ENCODE measurements around the gene LY86.

The LY86 gene

DNA sequence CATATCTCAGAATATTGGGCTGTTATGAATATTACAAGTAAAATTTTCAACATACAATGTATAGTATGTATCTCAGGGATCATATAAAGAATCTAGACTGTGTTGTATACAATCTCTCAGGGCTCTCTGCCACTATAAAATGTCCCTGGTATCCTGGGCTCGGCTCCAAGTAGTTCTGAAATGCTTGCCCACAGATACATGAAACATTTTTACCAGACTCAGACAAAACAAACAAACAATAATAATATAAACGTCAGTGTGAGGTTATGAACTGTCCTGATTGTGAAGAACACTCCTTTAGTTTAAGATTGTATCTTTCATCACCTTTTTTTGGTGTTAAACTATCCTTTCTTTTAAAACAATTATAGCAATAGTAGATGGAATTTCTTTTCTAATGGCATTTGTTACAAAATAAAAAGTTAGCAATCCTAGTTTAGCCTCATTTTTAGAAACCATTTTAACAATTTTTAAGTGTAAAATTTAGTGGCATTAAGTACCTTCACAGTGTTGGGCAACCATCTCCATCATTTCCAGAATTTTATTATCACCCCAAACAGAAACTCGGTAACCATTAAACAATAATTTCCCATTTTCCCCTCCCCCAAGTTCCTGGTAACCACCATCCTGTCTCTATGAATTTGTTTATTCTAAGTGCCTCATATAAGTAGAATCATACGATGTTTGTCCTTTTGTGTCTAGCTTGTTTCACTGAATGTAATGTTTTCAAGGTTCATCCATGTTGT is 17.4 kb upstream of the LY86 start:
- DNase-seq (ENCODE audit: low read depth in 3 of 3), result no peak

DNA sequence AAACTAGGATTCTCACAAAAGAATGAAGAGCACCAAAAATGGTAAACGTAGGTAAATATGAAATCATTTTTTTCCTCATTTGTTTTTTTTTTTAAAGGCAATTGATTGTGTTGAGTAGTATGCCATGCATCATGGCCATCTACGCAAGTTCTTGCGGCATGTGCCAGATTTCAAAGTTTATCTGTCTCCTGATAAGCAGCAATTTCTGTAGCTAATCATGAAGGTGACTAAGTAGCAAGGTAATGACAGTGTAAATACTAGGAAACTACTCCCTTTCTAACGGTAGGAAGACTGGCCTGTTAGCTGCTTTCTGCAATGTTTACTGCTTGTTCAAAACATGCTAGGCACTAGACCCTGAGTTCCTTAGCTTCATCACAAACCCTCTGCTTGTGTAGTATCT is 13.4 kb upstream of the LY86 start:
- DNase-seq (ENCODE audit: low read depth in 3 of 3), result no peak

- DNase-seq (ENCODE audit: low read depth in 3 of 3), result no peak
These were observed 10.8 kb upstream of the LY86 start for GRCh38 chr6:6577735-6578134.

DNA sequence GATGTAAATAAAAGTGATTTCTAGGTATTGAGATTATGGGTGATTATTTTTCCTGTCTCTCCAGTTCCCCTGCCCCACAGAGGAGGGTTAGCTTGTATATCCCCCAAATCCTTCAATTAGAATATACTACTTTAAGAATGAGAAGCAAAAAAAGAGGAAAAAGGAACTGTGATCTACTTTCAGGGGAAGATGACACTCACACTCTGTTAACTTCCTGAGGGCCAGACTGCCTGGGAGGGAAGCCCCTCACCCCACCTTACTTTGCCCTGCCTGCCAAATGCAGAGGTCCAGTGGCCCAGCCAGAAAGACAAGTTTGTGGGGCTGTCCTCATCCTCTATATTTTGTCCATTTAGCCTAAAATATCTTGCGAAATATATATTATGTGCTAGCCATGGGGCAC is 9.2 kb upstream of the LY86 start:
- no peak for DNase-seq (ENCODE audit: low read depth in 3 of 3)

- DNase-seq (ENCODE audit: low read depth in 3 of 3), result no peak
These were observed 8.2 kb upstream of the LY86 start for GRCh38 chr6:6580225-6580856.

- no peak for DNase-seq (ENCODE audit: low read depth in 3 of 3)
These were observed 7.5 kb upstream of the LY86 start for GRCh38 chr6:6581054-6581453.

DNA sequence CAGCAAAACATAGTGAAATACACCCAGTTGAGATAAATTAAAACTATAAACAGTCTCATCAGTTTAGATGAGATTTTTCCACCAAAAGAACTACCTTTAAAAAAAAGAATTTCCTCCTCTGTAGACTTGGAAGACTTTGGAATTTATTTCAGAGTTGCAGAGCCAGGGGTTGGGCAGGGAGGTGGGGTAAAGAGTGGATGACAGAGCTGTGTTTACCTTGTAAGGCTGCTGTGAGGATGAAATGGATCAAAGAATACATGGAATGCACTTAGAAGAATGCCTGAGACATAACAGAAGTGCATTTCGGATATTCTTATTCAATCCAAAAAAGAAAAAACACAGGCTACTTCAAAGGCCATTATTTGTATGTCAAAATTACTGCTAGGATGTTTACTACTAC is 6.4 kb upstream of the LY86 start:
- no peak for DNase-seq (ENCODE audit: low read depth in 3 of 3)

DNA sequence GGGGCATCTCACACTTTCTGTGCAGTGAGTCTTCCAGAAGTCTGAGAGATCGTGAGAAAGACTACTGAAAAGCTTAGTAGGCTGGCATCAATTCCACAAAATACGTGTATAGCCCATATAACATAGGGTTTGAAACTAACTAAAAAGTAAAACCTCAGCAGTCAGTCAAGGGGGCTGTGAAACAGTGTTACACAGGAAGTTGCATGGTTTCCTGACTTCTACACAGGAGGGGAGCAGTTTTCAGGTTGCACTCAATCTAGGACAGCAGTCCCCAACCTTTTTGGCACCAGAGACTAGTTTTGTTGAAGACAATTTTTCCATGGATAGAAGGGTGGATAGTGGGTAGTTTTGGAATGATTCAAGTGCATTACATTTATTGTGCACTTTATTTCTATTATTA is 4.7 kb upstream of the LY86 start:
- no peak for DNase-seq (ENCODE audit: low read depth in 3 of 3)

DNA sequence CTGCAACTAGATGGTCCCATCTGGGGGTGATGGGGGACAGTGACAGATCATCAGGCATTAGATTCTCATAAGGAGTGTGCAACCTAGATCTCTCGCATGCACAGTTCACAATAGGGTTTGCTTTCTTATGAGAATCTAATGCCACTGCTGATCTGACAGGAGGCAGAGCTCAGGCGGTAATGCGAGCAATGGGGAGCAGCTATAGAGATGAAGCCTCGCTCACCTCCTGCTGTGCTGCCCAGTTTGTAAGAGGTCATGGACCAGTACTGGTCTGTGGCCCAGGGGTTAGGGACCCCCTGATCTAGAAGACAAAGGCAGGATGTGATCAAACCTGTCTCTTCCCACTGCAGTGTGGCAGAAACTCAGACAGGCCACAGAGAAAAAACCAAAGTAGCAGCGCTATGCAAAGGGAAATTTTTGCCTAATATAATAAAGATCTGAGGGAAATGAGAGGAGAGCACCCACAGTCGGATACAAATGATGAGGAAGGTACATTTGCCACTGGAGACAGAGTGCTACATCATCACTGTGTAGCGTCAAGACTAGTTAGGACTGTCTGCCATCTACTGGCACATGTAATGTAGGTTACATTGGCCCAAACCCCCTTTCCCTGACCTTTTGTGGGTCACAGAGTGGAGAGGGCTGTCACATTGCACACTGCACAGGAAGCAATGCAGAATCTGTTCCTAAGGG is 4.1 kb upstream of the LY86 start:
- DNase-seq (ENCODE audit: low read depth in 3 of 3), result no peak

DNA sequence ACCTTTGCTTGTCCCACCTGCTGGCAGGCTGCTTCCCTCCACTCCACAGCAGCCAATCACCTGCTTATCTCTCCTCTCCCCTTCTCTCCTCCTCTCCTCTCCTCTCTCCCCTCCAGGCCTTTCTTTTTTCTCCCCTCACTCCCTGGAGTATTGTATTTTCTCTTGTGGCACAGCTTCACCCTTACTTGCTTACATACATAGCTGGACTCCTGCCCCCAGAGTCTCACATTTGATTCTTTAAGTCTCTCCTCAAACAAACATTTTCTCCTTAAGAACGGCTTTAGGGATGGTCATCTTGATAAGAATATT is 3.6 kb upstream of the LY86 start:
- no peak for DNase-seq (ENCODE audit: low read depth in 3 of 3)

DNA sequence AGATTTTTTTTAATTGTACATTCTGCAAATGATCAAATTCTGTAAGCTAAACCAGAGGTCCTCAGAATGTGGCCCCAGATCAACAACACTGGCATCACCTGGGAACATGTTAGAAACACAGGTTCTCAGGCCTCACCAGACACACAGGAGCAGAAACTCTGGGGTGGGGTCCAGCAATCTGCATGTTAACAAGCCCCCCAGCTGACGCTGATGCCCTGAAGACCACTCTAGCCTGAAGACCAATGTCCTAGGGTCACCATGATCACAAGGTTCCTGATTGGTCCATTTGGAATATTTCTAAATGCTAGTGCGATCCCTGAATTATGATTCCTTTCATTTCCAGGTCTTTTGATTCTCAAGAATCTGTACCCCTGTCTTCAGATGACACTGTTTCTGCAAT is 2.4 kb upstream of the LY86 start:
- no peak for DNase-seq (ENCODE audit: low read depth in 3 of 3)

DNA sequence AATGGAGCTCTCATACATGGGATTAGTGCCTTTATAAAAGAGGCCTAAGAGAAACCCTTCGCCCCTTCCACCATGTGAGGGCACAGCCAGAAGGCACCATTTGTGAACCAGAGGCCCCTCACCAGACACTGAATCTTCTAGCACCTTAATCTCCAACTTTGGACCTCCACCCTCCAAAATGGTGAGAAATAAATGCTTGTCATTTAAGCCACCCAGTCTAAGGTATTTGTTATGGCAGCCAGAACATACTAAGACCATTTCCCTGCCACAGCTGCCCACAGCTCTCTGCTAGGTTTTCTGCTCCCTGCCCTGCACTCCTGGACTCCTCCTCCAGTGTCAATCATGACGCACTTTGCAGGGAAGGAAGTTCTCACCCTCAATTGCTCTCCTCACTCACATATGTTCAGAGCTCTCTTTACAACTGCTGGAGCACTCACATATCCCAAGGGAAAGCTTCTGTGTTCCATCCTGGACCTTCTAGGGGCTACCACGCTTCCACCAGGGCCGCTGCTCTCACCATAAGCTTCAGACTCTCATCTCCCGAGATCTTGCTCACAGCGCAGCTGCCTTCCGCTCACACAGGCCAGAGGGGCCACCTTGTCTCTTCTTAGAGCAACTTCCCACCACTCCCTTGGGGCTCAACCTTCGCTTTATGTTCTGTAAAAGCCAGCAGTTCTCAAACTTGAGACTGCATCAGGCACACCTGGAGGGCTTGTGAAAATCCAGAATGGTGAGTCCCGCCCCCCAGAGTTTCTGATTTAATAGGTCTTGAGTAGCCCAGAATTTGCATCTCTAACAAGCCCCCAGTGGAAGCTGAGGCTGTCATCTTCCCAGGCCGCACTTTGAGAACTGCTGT is 1.6 kb upstream of the LY86 start:
- no peak for DNase-seq (ENCODE audit: low read depth in 3 of 3)

DNA sequence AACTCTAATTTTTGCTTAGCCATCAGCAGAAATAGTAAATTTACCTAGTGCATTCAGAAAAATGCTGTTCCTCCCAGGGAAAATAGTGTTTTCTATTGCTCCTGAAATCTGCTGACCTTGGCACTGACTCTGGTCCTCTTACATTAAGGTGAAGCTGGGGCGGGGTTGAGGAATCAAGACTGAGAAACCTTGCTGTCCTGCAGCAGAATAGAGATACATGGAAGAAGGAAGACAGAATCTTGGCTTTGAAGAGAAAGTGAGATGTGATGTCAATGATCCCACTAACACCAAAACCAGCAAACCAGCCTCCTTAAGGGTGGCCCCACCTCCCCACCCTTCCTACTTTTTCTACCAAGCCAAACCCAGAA is 840 bp upstream of the LY86 start:
- no peak for DNase-seq (ENCODE audit: low read depth in 3 of 3)

GRCh38 chr6:6588924-6589709 is 597 bp downstream of the LY86 start:
- DNase-seq (ENCODE audit: low read depth in 3 of 3), result no peak

DNA sequence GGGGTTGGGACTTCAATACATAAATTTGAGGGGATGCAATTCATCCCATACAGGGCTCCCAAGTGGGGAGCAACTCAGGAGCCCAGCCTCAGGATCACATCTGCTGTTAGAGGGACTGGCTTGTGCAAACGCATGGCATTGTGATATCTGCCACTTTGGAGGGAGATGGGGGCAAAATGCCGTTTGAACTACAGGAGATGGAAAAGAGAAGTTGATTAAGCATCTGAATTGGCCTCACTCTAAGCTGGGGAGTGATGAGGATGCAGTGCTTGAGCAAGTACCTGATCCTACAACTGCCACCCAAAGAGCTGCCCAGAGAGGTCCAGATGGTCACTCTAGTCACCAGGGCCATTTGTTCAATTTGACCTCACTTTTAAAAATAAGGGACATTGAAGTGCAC is 2.0 kb downstream of the LY86 start:
- DNase-seq (ENCODE audit: low read depth in 3 of 3), result no peak

- no peak for DNase-seq (ENCODE audit: low read depth in 3 of 3)
These were observed 3.4 kb downstream of the LY86 start for GRCh38 chr6:6591778-6592465.

DNA sequence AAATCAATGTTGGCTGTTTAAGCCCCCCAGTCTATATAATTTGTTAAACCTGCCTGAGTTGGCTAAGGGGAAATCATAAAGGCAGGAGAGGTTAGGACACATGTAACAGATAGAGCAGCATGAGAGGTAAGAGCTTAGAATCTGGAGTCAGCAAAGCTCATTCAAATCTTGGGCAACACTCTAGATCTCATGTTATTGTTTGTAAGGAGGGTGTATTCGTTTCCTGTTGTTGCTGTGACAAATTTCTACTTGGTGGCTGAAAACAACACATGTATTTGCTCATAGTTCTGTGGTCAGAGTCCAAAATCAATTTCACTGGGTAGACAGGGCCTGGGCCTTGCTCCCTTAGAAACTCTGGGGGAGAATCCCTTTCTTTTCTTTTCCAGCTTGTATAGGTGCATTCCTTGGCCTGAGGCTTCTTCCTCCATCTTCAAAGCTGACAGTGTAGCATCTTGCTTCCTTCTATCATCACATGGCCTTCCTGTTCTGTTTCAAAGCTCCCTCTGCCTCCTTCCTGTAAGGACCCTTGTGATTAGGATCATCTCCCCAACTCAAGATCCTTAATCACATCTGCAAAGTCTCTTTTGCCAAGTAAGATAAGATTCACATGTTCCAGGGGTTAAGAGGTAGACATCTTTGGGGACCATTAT is 4.4 kb downstream of the LY86 start:
- DNase-seq (ENCODE audit: low read depth in 3 of 3), result no peak

DNA sequence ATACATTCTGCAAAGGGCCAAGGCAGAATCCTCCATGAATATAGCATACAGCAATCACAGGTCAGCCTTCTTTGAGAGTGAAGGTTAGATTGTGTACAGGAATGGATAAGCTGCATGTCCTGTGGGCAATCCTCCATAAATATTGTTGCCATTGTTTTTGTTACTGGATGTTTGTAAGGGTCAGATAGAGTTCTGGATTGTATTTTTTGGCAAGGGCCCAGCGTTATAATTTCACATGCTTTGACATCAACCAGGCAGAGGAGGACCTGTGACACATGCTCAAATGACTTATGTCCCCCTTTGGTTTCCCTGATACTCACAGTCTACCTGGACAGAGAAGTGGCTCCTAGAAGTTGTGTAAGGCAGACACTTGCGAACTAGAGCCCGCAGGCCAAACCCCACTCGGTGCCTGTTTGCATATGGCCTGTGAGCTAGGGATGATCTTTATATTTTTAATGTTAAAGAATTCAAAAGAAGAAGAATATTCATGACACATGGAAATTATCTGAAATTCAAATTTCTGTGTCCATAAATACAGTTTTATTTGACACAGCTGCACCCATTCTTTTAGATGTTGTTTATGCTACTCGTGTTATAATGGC is 5.4 kb downstream of the LY86 start:
- DNase-seq (ENCODE audit: low read depth in 3 of 3), result no peak

DNA sequence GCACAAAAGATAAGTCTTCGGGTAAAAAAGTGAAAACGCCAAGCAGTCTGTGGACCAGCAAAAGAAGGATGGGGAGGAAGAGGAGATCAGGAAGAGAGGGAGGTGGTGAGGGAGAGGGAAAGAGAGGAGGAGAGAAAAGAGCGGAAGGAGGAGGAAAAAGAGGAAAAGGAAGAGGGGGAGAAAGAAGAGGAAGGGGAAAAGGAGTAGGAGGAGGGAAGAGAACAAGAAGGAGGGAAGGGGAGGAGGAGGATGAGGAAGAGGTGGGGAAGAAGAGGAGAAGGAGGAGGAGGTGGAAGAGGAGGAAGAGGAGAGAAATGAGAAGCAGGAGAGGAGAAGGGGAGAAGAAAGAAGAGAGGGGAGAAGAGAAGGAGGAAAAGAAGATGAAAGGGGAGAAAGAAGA is 6.5 kb downstream of the LY86 start:
- DNase-seq (ENCODE audit: low read depth in 3 of 3), result no peak

DNA sequence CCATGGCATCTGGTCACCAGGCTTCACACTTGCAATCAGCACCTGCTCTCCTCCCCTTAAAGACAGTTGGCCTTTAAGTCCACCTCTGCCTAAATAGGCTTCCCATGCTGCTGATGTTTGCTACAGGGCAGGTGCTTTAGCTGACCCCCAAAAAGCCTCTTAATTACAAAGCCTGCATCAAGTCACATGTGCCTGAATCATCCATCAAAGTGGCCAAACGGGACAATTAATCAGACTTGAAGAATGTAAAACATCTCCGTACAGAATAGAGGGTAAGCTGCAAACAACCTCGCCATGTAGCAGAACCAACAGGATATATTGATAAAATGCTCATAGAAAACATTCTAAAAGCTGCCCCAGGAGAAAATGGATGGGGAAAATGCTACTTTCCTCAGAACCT is 7.4 kb downstream of the LY86 start:
- DNase-seq (ENCODE audit: low read depth in 3 of 3), result no peak

Data from stimulated activated CD4-positive, alpha-beta T cell treated with anti-CD3 and anti-CD28 coated beads, TNF-alpha, amount 100 ng/mL, for 4 hours (primary cell).